HCT116 (cell line): ENCODE results near the gene ADAP2. TPM values are rescaled to one million over a fixed set of nuclear protein-coding genes. Genes with fewer than 3 reads are reported as not detected.

Experiments
- ATAC-seq: fragments of 200-7000 bp; cut with Tn5 transposase; 2 replicates; pipeline ENCODE4 v1.9.1; 2020; ENCODE audit warnings: mild to moderate bottlenecking, moderate library complexity
- BruUV-seq: library from RNA; stranded (reverse); fragments of 400-500 nt; replicated peaks from 2 replicates; lab custom pipeline; 2021; lab: Mats Ljungman, UMichigan
- CTCF ChIA-PET: fragments of 300-600 bp; sonication (Branson Sonifier 250); formaldehyde crosslinking; loops from one replicate; lab custom pipeline; 2021; ENCODE audit warnings: antibody characterized with exemption; lab: Charles Lee
- POLR2A ChIA-PET: fragments of 300-600, 350-600 bp; sonication (Branson Sonifier 250); formaldehyde crosslinking; loops from one replicate; lab custom pipeline; 2021; ENCODE audit warnings: antibody characterized with exemption; lab: Charles Lee
- RAD21 ChIA-PET, 2 experiments: fragments of 300-600 bp; sonication (Branson Sonifier 250); formaldehyde crosslinking; loops; one replicate each; lab custom pipeline; 2023; ENCODE audit warnings: low total read pairs in 2 of 2; ENCODE audit not compliant: uncharacterized antibody in 2 of 2, unreplicated experiment in 2 of 2, low non-redundant PET in 1 of 2; lab: Charles Lee
- DNase-seq: peaks from one replicate; pipeline ENCODE4 v3.0.0-alpha.2; 2010; ENCODE audit warnings: low read depth, low spot score
- H2AFZ ChIP-seq: fragments of 200-600 bp; shearing (Covaris generic), sonication (generic); 2 replicates; pipeline ENCODE4 v1.6.1; 2017; ENCODE audit warnings: low read depth, mixed run types, mixed read lengths, antibody characterized with exemption, low read length; ENCODE audit not compliant: poor library complexity, severe bottlenecking
- H3K27ac ChIP-seq: 2 replicates; pipeline ENCODE4 v1.5.1; 2012; ENCODE audit warnings: low read depth, low read length
- H3K27me3 ChIP-seq: fragments of 200-600 bp; sonication (generic); 2 replicates; pipeline ENCODE4 v1.6.1; 2016; ENCODE audit warnings: mixed run types, low read length, mixed read lengths; ENCODE audit not compliant: insufficient read depth
- H3K36me3 ChIP-seq, 2 experiments: fragments of 200-500 bp in 1 of 2; fragments of 200-600 bp in 1 of 2; sonication (Bioruptor generic) in 1 of 2; sonication (generic) in 1 of 2; 2 replicates each; pipeline versions ENCODE4 v1.5.1 to v1.6.1; 2014 to 2016; ENCODE audit warnings: low read length in 2 of 2, inconsistent platforms in 1 of 2, mixed read lengths in 1 of 2, mixed run types in 1 of 2; ENCODE audit not compliant: insufficient read depth in 2 of 2, control insufficient read depth in 1 of 2
- H3K4me1 ChIP-seq, 2 experiments: fragments of 200-600 bp in 1 of 2; sonication (generic) in 1 of 2; 2 replicates each; pipeline versions ENCODE4 v1.5.1 to v1.6.1; 2012 to 2017; ENCODE audit warnings: low read length in 2 of 2, inconsistent platforms in 1 of 2, mild to moderate bottlenecking in 1 of 2, mixed read lengths in 1 of 2, mixed run types in 1 of 2, moderate library complexity in 1 of 2; ENCODE audit not compliant: insufficient read depth in 2 of 2, control insufficient read depth in 1 of 2
- H3K4me2 ChIP-seq: fragments of 200-600 bp; sonication (generic); 2 replicates; pipeline ENCODE4 v1.6.1; 2017; ENCODE audit warnings: mixed run types, low read length, mixed read lengths
- H3K4me3 ChIP-seq, 2 experiments: fragments of 200-600 bp in 1 of 2; sonication (generic) in 1 of 2; replicated peaks in 1 of 2; 2 replicates each; pipeline ENCODE4 v1.5.1; 2011 to 2016; ENCODE audit warnings: low read length in 2 of 2, control low read depth in 1 of 2, low read depth in 1 of 2, mild to moderate bottlenecking in 1 of 2, mixed read lengths in 1 of 2, mixed run types in 1 of 2
- H3K79me2 ChIP-seq: fragments of 200-600 bp; sonication (generic); 2 replicates; pipeline ENCODE4 v1.6.1; 2017; ENCODE audit warnings: mild to moderate bottlenecking, mixed run types, low read length, moderate library complexity, mixed read lengths; ENCODE audit not compliant: insufficient read depth
- H3K9ac ChIP-seq: fragments of 200-600 bp; sonication (generic); 2 replicates; pipeline ENCODE4 v1.6.1; 2016; ENCODE audit warnings: low read length, mixed read lengths
- H3K9me2 ChIP-seq: fragments of 200-600 bp; sonication (generic), shearing (Covaris generic); 2 replicates; pipeline ENCODE4 v1.6.1; 2017; ENCODE audit warnings: mixed run types, mild to moderate bottlenecking, moderate library complexity; ENCODE audit not compliant: insufficient read depth
- H3K9me3 ChIP-seq, 2 experiments: fragments of 200-500 bp in 1 of 2; fragments of 200-600 bp in 1 of 2; sonication (Bioruptor generic) in 1 of 2; sonication (generic) in 1 of 2; 2 replicates each; pipeline ENCODE4 v1.6.1; 2014 to 2017; ENCODE audit warnings: low read length in 2 of 2, mixed read lengths in 2 of 2, inconsistent platforms in 1 of 2, low read depth in 1 of 2, mild to moderate bottlenecking in 1 of 2, mixed run types in 1 of 2, moderate library complexity in 1 of 2; ENCODE audit not compliant: control insufficient read depth in 1 of 2, insufficient read depth in 1 of 2
- H4K20me1 ChIP-seq: fragments of 200-600 bp; sonication (generic), shearing (Covaris generic); 2 replicates; pipeline ENCODE4 v1.6.1; 2017; ENCODE audit warnings: mixed run types, mild to moderate bottlenecking, moderate library complexity; ENCODE audit not compliant: insufficient read depth
- CBX3 ChIP-seq: IDR thresholded peaks from 2 replicates; pipeline ENCODE4 v1.6.1; 2012; ENCODE audit warnings: low read depth
- ELF1 ChIP-seq: IDR thresholded peaks from 2 replicates; pipeline ENCODE4 v1.6.1; 2012; ENCODE audit warnings: low read depth, borderline replicate concordance
- EZH2phosphoT487 ChIP-seq: fragments of 200-600 bp; IDR thresholded peaks from 2 replicates; pipeline ENCODE4 v1.6.1; 2018; ENCODE audit warnings: antibody characterized with exemption, borderline replicate concordance
- FOSL1 ChIP-seq: IDR thresholded peaks from 2 replicates; pipeline ENCODE4 v1.6.1; 2012; ENCODE audit warnings: low read depth
- JUND ChIP-seq: IDR thresholded peaks from 2 replicates; pipeline ENCODE4 v1.6.1; 2012
- RAD21 ChIP-seq: IDR thresholded peaks from 2 replicates; pipeline ENCODE4 v1.6.1; 2012; ENCODE audit warnings: low read depth, mild to moderate bottlenecking
- SIN3A ChIP-seq: IDR thresholded peaks from 2 replicates; pipeline ENCODE4 v1.6.1; 2012; ENCODE audit warnings: low read depth
- SP1 ChIP-seq: IDR thresholded peaks from 2 replicates; pipeline ENCODE4 v1.6.1; 2012; ENCODE audit warnings: low read depth
- SRF ChIP-seq: IDR thresholded peaks from 2 replicates; pipeline ENCODE4 v1.6.1; 2012; ENCODE audit warnings: low read depth
- ZBTB33 ChIP-seq: IDR thresholded peaks from 2 replicates; pipeline ENCODE4 v1.6.1; 2011; ENCODE audit warnings: mild to moderate bottlenecking, low read length, moderate library complexity; ENCODE audit not compliant: insufficient replicate concordance; ENCODE audit errors: extremely low read depth
- ZFX ChIP-seq: fragments of 450-650 bp; IDR thresholded peaks from 2 replicates; pipeline ENCODE4 v1.6.1; 2017
- ZNF274 ChIP-seq: fragments of 200-500 bp; sonication (Bioruptor generic); IDR thresholded peaks from 2 replicates; pipeline ENCODE4 v1.6.1; 2014; ENCODE audit warnings: mild to moderate bottlenecking, low read depth, low read length, inconsistent platforms
- intact Hi-C: fragments of 100-400 bp; cut with micrococcal nuclease; formaldehyde crosslinking; loops from 2 replicates; pipeline ENCODE4 v1.10.0; 2022
- total RNA-seq: library from RNA; stranded (reverse); gene quantifications from one replicate; pipeline ENCODE4 v1.2.1, GENCODE V29; 2021; ENCODE audit not compliant: unreplicated experiment

The ADAP2 gene
- total RNA-seq, 1 experiment from 2014 or later: 17.2 TPM

DNA sequence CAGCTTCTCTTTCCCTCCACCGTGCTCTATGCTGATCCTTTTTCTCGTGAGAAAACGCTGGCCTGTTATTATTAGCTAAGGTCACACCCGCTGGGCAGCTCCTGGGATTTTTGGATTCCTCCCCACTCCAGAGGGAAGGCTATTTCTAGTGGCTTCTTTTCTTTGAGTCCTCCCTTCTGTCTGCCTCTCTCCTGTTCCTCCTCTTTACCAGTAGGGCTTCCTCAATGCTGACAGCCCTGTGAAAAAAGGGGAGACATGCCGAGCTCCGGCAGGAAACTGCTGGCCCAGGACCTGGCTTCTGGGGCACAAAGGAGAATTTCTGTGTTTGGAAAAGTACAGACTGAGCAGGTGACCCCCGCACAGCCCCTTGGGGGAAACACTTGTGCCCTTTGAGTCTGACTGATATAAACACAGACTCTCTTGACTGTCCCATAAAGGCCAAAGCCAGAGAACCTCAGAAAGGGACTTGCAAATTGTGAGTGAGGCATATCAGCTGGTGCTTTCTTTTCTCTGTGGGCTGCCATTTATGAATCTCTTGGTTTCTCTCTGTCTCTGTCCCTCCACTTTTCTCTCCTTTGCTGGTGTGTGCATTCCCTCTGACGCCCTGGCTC is 35.1 kb downstream of the ADAP2 start:
- no TSS peak for BruUV-seq
- Histone ChIP-seq H3K4me3 (no peak overlapping the region), H3K9me3 (no peaks in the 10 kb centered on the region), H3K36me3 (0 out of 4 replicates have a peak, but pooled peaks cover 2 to 4% of the 10 kb centered on the region in 2 experiments), H3K9ac (no peak overlapping the region), H3K4me2 (no peak overlapping the region), H3K27ac (no peak overlapping the region), H3K9me2 (no peaks in the 10 kb centered on the region), H3K27me3 (no peaks in the 10 kb centered on the region), H3K4me1 (peaks cover 0 to 2% of the 10 kb centered on the region in 2 experiments; a peak in 1 of 4 replicates), H4K20me1 (no peaks in the 10 kb centered on the region), H3K79me2 (no peaks in the 10 kb centered on the region), H2AFZ (no peak overlapping the region)
- DNase-seq: no peak
- CTCF ChIA-PET: no interaction called here
- RAD21 ChIA-PET: no interaction called here
- no peak for ATAC-seq
- intact Hi-C loops: no loop called here
- TF ChIP-seq ZBTB33: no peak
- no peak for TF ChIP-seq ELF1
- POLR2A ChIA-PET: no interaction called here

DNA sequence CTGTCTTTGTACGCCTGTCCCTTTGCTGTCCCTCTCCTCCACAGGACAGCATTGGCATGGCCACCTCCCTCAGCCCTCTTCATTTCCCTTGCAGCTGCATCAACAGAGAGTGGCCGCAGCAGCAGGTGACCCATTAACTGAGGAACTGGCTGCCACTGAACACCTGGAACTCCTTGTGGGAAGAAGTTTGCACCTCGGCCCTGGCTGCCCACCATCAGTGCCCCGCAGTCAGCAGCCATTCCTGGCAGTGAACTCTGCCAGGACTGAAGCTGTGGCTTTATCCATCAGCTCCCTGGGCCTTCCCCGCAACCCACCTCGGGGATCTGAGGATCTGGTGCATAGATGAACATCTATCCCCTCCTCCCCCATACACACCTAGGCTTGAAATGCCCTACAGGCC is 36.0 kb downstream of the ADAP2 start:
- no TSS peak for BruUV-seq
- POLR2A ChIA-PET: no interaction called here
- ATAC-seq: no peak
- Histone ChIP-seq H3K4me1 (peaks cover 0 to 6% of the 10 kb centered on the region in 2 experiments; a peak in 1 of 4 replicates), H3K27me3 (no peaks in the 10 kb centered on the region), H3K4me3 (no peak overlapping the region), H2AFZ (no peak overlapping the region), H3K4me2 (no peak overlapping the region), H3K9ac (no peak overlapping the region), H3K9me3 (no peaks in the 10 kb centered on the region), H3K36me3 (0 out of 4 replicates have a peak, but pooled peaks cover 1 to 4% of the 10 kb centered on the region in 2 experiments), H3K27ac (no peak overlapping the region), H4K20me1 (no peaks in the 10 kb centered on the region), H3K9me2 (no peaks in the 10 kb centered on the region), H3K79me2 (no peaks in the 10 kb centered on the region)
- RAD21 ChIA-PET: no interaction called here
- intact Hi-C loops: no loop called here
- TF ChIP-seq SIN3A (no peak), RAD21 (no peak), EZH2phosphoT487 (no peak), CBX3 (no peak), ZNF274 (no peak), ZFX (no peak), JUND (no peak), SRF (no peak), FOSL1 (no peak), SP1 (no peak)
- no peak for DNase-seq
- CTCF ChIA-PET: no interaction called here
